ENCODE measurements around the gene HOXB6. TPM values are rescaled to one million over a fixed set of nuclear protein-coding genes. Genes with fewer than 3 reads are reported as not detected.
A peak's percentile ranks its signal among the peaks of the same experiment; 100 is the strongest.

HOXB6 gene
- total and polyA plus RNA-seq, 2 experiments from 2014 or later = 0.12 TPM; not detected in 1

- no peak for TF ChIP-seq CTCF (IDR thresholded peaks at IDR 0.05; ENCODE audit: low read depth, low read length)
- Histone ChIP-seq H3K4me1 (ENCODE audit: low read depth) (no peaks in the 10 kb centered on the region), H3K4me3 (no peak overlapping the region), H3K36me3 (no peaks in the 10 kb centered on the region), H3K9me3 (ENCODE audit: low read depth) (no peaks in the 10 kb centered on the region), H3K27ac (no peak overlapping the region), H3K27me3 (peaks cover 100% of the 10 kb centered on the region)
- DNase-seq (ENCODE audit: low read depth in 1 of 2, low spot score in 1 of 2) = peak in 1 of 2 donors; percentile 67
Observed at GRCh38 chr17:48637323-48638260, 32.8 kb upstream of the HOXB6 start.

GRCh38 chr17:48636177-48637018 is 31.6 kb upstream of the HOXB6 start:
- no peak overlapping the region for H3K4me3 ChIP-seq
- no peaks in the 10 kb centered on the region for H3K9me3 ChIP-seq (ENCODE audit: low read depth)
- H3K36me3 ChIP-seq = no peaks in the 10 kb centered on the region
- no peak overlapping the region for H3K27ac ChIP-seq
- peak; percentile 66 to 93 for DNase-seq (ENCODE audit: low read depth in 1 of 2, low spot score in 1 of 2)
- H3K4me1 ChIP-seq (ENCODE audit: low read depth) = no peaks in the 10 kb centered on the region
- peak; percentile 57 for TF ChIP-seq CTCF (IDR thresholded peaks at IDR 0.05; ENCODE audit: low read depth, low read length)
- H3K27me3 ChIP-seq = peaks cover 100% of the 10 kb centered on the region

- Histone ChIP-seq H3K4me1 (ENCODE audit: low read depth) (no peaks in the 10 kb centered on the region), H3K27me3 (peaks cover 100% of the 10 kb centered on the region), H3K9me3 (ENCODE audit: low read depth) (no peaks in the 10 kb centered on the region), H3K27ac (no peak overlapping the region), H3K4me3 (no peak overlapping the region), H3K36me3 (no peaks in the 10 kb centered on the region)
- no peak for TF ChIP-seq CTCF (IDR thresholded peaks at IDR 0.05; ENCODE audit: low read depth, low read length)
- DNase-seq (ENCODE audit: low read depth in 1 of 2, low spot score in 1 of 2) = no peak
Observed at GRCh38 chr17:48634493-48635208, 29.9 kb upstream of the HOXB6 start.

DNA sequence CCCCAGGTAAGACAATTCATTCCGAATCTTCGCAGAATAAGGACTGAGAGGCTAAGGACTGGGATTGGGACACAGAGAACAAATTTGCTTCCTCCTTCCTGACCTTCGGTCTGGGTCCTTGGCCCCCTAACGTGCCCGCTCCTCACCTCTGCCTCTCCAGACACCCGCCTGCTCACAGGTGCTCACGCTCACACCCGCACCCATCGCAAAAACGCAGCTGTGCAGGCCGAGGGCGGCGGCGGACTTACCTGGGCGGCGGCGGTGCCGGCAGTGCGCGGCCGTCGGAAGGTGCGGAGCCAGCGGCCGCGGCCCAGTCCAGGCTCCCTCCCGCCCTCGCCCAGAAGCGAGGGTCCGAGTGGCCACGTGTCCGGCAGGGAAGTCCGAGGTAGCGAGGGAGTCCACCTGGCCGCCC is 28.5 kb upstream of the HOXB6 start:
- Histone ChIP-seq H3K4me1 (ENCODE audit: low read depth) (no peaks in the 10 kb centered on the region), H3K36me3 (no peaks in the 10 kb centered on the region), H3K4me3 (no peak overlapping the region), H3K27me3 (peaks cover 100% of the 10 kb centered on the region), H3K27ac (no peak overlapping the region), H3K9me3 (ENCODE audit: low read depth) (no peaks in the 10 kb centered on the region)
- TF ChIP-seq CTCF (IDR thresholded peaks at IDR 0.05; ENCODE audit: low read depth, low read length) = no peak
- no peak for DNase-seq (ENCODE audit: low read depth in 1 of 2, low spot score in 1 of 2)

DNA sequence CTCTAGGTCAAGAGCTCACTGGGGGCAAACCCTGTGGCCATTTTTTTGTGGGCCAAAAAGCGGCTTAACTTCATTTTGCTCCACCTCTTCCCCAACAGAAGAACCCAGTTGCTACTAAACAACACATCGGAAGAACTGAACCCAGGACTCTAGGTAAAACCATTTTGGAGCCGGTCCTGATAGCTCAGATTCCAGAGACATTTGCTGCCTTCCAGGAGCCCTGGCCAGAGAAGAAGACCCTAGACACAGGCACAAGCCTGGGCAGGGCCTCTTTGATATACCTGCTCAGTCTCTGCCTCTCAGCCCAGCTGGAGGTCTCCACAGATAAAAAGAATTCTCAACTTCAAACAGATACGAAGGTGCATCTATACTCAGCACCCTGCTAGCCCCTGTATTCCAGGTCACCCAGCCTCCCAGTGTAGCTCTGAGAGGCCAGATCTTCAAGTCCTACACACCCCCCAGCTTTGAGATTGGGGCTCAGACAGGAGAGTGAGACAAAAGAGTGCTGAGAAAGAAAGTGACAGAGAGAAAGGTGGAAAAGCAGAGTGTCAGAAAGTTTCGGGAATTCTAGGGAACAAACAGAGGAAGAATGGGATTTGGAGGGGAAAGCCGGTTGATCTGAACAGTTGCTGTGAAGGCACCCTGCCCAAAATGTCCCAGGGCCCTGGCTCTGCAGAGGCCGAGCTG is 27.9 kb upstream of the HOXB6 start:
- H3K4me3 ChIP-seq = no peak overlapping the region
- no peaks in the 10 kb centered on the region for H3K36me3 ChIP-seq
- H3K9me3 ChIP-seq (ENCODE audit: low read depth) = no peaks in the 10 kb centered on the region
- no peak for TF ChIP-seq CTCF (IDR thresholded peaks at IDR 0.05; ENCODE audit: low read depth, low read length)
- DNase-seq (ENCODE audit: low read depth in 1 of 2, low spot score in 1 of 2) = no peak
- no peaks in the 10 kb centered on the region for H3K4me1 ChIP-seq (ENCODE audit: low read depth)
- H3K27ac ChIP-seq = no peak overlapping the region
- H3K27me3 ChIP-seq = peaks cover 100% of the 10 kb centered on the region

Measured in cardiac muscle cell (in vitro differentiated cells and primary cell).